Measurements from ENCODE around the gene TMPRSS13.
"Not testable (repeated sequence)": the region's sequence is repeated elsewhere in the genome, so short reads cannot be mapped to it uniquely, and the experiment has no call there.

The TMPRSS13 gene

DNA sequence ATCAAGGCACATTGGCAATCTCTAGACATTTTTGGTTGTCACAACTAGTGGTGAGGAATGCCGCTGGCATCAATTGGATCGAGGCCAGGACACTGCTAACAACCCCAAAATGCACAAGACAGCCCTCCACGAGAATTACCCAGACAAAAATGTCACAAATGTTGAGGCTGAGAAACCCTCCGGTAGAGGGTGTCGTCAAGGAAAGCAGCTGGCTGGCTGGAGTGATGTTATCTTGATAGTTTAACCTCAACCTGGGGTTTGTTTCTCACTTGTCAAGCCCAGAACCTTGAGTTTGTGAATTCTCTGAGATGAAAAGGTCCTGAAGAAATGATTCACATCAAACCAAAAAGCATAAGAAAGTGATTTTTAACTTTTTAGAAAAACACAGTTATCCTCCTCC is 21.1 kb upstream of the TMPRSS13 start:
- peak; percentile 42 for DNase-seq

DNA sequence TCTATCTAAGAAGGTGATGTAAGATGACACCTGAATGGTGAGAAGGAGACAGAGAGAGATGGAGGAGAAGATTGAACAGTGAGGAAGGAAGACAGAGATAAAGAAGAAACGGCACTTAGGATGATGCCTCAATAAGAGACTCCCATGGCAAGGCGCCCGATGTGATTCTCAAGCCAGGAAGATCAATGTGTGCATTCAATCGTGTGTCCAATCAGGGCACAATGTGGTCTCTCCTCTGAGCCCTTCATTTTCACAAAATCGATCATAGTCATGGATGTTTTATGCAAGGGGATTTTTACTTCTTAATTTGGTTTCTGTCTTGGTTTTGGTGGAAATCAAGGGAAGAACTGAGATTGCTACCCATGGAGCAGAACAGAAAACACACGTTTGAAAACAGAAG is 19.9 kb upstream of the TMPRSS13 start:
- no peak for DNase-seq

DNA sequence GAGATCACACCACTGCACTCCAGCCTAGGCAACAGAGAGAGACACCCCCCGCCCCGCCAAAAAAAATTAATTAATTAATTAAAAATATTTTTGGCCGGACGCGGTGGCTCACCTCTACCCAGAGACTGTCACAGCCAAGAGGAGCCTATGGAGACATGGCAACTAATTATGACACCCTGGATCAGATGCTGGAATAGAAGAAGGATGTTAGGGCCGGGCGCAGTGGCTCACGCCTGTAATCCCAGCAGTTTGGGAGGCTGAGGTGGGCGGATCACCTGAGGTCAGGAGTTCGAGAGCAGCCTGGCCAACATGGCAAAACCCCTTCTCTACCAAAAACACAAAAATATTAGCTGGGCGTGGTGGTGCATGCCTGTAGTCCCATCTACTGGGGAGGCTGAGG is 19.3 kb upstream of the TMPRSS13 start:
- DNase-seq, result not testable (repeated sequence)

DNA sequence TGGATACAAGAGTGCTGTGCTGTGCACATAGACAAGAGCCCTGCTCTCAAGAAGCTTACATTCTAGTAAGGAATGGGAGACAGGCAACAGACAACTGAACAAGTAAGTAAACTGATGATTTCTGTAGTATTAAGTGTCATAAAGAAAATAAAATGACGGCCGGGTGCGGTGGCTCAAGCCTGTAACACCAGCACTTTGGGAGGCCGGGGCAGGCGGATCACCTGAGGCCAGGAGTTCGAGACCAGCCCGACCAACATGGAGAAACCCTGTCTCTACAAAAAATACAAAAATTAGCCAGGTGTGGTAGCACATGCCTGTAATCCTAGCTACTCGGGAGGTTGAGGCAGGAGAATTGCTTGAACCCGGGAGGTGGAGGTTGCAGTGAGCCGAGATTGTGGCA is 18.5 kb upstream of the TMPRSS13 start:
- DNase-seq, result not testable (repeated sequence)

DNA sequence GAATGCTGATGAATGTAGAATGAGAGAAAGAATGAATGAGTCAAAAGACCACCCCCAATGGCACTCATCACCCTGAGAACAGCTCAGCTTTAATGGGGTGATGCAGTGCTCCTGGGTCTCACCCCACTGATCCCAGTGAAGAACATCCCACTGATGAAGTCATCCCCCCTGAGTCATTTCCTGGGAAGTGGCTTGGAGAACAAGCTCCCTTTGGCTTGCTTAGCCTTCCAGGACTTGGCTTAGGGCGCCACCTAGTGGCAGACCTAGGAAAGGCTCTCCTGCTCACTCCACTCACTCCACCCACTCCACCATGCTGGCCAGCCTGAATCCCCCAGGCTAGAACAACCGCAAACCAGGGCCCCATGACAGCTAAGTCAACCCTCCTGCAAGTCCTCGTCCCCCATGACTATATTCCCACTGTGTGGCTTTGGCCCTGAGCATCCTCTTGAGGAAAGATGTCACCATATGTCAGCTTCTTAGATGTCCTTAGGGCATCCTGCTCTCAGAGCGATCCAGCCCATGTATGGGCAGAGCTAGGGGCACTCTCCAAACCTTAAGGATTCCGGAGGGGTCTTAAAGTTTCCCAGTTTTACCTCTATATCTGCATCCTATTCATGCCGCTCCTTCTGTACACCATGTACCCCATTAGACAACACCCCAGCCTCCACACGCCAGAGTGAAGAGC is 17.8 kb upstream of the TMPRSS13 start:
- DNase-seq, result peak; percentile 74

DNA sequence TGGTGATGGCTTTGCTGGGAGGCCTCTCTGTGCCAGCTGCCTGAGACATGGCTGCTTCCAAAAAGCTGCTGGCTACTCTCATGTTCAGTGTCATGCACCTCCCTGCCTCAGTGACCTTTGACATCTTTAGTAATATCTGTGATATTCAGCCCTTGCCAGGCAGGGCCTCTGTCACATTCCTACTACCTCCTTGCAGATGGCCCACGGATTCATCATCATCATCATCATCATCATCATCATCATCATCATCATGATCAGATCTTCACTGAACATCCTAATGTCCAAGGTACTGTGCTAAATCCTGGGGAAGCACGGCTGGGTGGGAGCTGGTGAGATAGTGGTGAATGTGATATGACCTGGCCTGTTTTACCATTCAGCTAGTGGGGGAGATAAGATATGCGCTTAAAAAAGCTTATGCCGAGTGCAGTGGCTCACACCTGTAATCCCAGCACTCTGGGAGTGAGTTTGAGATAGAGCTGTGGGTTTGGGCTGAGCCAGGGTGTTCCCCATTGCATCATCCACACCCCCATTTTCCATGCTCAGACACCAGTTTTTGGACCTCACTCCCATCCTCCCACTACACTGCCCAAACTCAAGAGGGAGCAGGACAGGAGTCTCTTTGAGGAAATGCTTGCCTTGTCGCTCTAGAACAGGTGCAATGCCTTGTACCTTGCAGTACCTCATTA is 17.1 kb upstream of the TMPRSS13 start:
- DNase-seq, result no peak

DNA sequence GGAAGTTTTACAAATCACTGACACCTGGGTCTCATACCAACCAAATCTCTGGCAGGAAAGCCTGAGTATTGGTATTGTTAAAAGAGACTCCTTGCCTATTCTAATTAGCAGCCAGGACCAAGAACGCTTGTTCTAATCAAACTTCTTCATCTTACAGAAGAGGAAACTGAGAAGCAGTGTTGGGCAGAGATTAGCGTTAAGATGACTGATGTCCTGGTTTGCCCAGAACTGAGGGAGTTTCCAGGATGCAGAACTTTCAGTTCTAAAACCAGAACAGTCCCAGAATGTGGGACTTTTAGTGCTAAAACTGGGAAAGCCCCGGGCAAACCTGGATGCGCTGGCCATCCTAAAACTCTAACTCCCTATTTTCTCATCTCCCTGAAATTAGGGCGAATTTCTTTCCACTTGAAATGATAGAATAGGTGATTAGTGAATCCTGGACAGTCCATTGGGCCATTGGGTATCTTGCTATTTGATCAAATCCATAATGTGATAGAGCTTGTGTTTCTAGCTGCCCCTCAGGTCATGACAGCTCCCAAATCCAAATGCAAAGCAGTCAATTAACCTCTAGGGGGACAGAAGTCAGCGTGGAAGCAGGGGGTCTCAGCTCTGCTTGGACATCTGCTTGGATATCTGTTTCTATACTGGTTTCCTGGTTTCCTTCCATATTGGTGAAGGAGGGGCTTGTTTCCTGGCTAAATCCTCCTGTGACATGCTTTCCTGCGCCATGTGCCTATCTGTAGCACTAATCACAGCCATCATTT is 16.0 kb upstream of the TMPRSS13 start:
- DNase-seq, result no peak

DNA sequence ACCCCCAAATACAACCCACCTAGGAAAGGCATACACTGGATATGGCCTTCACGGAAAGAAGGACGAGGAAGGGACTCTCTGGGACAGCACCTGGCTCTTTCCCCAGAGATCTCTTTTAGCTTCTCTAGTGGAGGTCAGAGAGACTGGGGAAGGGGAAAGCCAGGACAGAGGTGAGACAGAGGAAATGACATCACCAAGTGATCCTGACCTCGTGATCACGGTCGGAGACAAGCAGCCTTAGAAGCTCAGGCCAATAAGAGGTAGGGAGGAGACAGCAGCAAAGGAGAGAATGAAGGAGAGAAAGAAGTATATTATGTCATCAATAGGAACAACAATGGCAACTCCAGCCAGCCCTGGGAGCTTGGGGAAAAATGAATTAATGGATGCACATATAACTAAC is 15.4 kb upstream of the TMPRSS13 start:
- DNase-seq, result no peak

DNA sequence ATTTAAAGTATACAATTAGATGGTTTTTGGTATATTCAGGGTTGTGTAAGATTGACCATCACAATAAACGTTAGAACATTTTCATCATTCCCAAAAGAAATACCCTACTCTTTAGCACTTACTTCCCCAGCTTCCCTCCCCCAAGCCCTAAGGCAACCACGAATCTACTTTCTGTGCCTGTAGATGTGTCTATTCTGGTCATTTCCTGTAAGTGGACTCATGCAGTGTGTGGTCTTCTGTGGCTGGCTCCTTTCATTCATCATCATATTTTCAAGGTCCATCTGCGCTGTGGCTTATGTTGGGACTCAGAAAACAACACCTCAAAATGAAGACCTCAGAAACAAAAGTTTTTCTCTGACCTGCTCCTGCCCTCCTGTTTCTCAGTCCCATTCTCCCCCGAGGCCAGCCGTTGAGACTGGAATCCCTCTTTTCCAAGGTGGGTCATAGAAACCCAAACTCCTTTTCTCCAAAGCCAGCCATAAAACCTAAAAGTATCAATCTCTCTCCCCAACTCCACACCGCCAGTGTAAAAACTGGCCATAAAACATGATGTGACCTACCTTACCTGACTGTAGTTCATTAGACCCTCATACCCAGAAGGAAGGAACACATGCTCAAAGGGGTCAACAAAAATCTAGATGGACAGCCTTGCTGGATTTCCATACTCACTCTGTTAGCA is 12.9 kb upstream of the TMPRSS13 start:
- DNase-seq, result no peak

DNA sequence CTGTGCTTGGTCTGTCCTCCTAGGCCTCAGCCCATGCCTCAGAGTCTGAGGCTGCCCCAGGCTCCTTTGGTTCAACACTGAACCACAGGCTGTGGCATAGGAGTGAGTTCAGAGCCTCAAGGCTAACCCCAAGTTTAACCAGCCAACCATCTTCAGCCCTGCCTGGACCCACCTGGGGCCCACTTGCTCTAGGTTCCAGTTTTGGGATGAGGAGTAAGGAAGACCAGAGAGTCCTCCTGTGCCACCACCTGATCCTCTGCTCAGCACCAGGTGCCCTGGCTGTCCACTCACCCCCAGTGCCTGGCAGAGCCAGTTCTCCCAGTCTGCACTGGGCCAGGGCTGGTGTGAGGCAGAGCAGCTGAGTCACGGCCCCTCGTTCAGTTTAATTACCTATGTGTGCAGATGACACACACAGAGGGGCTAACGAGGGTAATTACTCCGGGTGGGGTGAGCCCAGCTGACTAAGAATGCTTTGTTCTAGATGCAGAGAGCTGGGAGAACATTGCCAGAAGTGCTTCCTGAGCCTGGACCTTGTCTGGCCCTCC is 12.0 kb upstream of the TMPRSS13 start:
- DNase-seq, result no peak

DNA sequence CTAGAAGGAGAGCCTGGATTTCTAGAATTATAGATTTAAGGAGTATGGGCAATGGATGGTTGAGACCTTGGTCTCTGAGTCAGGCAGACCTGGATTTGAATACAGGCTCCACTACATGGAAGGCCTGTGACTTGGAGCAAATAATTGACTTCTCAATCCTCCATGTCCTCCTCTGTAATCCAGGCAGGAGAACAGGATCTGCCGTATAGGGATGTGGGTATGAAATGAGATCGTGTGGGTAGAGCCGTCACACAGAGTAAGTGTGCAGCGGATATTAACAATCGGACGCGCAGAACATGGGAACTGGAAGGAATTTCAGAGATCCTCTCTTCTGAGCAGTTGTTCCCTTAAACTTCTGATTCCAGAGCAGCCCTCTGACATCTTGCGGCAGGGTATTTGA is 11.5 kb upstream of the TMPRSS13 start:
- DNase-seq, result no peak

DNA sequence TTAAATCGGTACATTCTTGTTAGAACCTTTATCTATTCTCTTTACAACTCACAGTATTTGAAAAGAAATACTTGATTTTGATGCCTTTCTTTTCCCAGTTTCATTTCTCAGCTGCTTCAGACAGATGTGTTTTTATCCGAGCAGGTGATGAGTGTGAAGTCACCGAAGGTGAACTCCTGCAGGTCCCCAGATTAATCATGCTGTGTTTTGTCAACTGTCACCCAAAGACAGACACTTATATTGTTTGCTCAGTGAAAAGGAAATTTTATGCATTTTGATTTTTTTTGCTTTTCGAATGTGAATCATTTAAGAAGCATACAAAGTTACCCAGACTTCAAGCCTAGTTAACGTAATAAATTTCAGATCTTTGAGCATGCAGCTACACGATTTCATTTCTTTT is 7.8 kb upstream of the TMPRSS13 start:
- no peak for DNase-seq

DNA sequence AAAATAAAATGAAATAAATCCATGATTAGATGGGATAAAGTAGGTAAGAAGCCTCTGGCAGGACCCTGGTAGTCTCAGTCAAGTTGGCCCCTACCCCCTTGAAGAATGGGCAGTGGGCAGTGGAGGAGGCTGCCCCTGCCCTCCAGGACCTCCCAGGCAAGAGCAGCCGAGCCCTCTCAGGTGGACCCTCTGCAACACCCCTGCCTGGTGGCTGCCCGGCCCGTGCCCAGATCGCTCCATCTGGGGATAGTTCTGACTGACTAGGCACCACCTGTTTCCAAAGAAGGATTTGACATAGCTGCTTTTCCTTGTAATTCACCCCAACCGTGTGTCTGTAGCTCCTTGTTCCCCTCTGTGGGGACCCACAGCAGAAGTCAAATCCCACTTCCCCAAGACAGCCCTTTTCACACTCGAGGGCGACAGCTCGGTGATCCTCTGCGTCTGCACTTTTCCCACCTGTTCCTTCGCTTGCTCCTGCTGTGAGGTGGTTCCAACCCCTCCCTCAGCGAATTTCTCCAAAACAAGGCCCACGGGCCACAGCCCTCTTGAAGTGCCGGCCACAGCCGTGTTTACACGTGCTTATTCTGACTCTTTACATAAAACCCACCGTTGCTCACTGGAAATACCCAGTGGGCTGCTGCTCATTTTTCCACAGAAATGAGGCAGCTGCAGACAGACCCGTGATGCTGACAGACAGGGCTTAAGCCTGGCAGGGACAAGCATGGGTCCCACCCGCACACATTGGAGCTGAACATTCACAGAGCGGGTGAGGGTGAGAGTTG is 5.5 kb upstream of the TMPRSS13 start:
- no peak for DNase-seq

DNA sequence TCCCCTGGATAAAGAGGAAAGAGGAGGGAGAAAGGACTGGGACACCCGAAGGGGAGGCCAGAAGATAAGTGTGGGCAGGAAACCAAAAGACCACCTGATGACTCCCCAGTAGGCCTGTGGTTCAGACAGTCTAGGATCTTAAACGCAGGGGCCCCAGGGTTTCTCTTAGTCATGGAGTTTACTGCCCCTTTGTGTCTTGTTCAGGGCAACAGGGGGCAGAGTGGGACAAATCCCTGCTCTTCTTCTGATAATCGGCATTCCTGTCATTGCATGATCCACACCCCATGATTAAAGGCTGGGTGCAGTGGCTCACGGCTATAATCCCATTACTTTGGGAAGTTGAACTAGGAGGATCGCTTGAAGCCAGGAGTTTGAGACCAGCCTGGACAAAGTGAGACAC is 4.7 kb upstream of the TMPRSS13 start:
- no peak for DNase-seq

DNA sequence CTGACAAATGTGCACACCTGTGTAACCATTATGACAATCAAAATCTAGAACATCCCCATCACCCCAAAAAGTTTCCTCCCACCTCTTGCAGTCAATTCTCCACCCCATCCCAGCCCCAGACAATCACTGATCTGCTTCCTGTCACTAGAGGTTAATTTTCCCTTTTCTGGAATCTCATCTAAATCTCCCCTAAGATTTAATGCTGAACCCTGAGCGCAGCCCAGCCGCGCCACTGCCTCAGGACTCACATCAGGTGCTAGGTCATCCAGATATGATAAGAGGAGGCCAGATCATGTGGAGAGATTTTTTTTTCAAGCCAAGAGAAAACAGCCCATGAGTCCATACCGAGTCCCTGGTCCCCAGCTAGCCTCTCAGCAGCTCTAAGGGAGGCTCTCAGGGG is 4.3 kb upstream of the TMPRSS13 start:
- no peak for DNase-seq

DNA sequence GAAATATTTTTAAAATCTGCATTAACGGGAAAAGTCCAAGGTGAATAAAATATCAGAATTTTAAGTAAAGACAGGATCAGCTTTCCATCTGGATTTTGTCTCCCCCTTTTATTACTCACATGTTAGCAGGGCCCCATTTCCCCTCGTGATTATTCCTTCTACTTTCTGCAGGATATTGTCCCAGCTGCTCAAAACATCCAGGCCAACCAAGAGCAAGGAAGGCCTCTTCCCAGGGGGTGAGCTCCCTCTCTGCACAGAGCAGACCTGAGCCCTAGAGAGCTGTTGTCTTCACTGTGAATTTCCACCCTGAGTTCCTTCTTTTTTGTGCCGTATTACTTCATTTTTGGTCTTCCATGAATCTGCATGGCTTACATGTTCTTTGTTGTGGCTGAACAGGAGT is 3.7 kb upstream of the TMPRSS13 start:
- DNase-seq, result no peak

DNA sequence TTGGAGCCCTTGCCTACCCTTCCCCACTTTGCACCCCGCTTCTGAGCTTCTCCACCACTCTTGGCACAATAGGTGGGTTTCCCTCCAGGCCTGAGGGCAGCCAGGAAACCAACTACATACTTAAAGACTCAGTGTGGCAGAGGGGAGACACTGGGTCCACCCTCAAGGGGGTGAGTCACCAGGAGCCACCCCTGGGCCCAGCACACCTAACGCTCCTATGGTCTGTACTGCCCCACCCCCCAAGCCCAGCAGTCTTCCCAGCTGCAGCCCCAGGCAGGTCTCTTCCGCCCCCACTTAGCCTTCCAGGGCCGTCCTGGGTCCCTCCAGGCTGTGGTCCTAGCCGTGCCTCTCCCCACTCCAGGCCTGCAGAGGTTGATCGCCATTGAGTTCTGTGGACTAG is 3.2 kb upstream of the TMPRSS13 start:
- DNase-seq, result no peak

DNA sequence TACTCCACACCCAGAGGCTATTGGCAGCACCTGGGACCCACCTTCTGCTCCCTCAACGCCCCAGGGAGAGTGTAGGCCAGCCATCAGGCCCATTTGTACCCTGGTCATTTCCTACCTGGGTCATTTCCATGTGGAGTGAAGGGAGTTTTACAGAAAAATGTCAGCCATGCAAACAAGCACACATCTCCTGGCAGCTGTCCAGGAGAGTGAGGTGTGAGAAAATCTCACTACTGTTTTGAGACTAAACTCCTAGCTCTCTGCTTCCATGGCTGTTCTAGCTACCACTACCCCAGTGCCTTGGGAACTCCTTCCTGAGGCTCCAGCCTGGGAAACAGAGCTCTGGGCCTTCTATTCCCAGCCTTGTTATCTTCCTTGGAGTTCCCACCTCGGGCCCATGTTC is 2.8 kb upstream of the TMPRSS13 start:
- no peak for DNase-seq

DNA sequence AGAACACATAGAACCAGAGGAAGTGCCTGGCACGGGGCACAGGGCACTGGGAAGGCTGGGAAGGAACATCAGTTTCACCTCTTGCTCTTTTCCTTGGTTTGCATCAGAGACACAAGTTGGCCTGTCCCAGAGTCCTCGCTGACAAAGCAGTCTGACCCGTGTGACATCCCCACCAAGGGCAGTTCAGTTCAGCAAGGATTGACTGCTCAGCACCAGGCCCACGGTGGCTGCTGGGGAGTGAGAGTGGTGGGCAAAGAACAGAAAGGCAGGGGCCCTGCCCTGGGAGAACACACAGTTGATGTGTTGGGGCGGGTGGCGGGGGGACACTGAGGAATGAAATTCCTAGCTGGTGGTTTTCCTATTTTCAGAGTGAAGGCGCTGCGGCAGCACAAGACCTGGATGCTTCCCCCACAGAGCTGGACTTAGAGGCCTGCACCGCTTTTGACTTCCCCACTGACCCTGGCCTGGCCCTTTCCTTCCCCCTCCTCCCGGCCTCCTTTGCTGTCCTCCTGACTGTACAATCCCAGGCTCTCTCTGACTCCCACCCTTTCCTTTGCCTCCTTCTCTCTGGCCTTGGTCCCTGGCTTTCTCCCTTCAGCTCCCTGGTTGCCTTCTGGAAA is 2.2 kb upstream of the TMPRSS13 start:
- no peak for DNase-seq

DNA sequence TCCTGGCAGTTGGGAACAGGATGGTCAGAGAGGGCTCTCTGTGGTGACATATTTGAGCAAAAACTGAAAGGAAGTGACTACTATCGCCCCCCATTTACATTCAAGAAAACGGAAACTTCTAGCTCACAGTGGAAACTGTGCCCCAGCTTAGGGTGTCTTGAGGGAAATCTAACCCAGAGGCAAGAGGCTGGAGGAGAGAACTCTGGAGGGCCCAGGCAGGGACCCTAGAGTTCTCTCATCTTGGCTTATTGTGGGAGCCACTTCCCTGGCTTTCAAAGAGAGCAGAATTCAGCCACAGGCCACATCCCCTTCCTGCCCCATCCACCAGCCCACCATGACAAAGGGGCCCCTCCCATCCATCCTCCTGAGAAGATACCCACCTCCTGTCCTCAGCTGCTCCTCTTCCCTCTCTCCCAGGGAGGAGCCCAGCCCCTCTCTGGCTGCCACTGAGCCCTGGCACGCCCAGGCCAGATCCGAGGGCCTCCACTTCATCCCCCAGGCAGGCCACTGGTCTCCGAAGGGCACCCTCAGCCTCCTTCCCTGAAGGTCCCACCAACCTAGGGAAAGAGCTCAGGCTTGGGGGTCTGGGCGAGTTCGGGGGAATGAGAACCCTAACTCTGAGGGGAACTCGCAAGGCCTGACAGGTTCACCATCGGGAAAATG is 1.6 kb upstream of the TMPRSS13 start:
- DNase-seq, result peak; percentile 70

DNA sequence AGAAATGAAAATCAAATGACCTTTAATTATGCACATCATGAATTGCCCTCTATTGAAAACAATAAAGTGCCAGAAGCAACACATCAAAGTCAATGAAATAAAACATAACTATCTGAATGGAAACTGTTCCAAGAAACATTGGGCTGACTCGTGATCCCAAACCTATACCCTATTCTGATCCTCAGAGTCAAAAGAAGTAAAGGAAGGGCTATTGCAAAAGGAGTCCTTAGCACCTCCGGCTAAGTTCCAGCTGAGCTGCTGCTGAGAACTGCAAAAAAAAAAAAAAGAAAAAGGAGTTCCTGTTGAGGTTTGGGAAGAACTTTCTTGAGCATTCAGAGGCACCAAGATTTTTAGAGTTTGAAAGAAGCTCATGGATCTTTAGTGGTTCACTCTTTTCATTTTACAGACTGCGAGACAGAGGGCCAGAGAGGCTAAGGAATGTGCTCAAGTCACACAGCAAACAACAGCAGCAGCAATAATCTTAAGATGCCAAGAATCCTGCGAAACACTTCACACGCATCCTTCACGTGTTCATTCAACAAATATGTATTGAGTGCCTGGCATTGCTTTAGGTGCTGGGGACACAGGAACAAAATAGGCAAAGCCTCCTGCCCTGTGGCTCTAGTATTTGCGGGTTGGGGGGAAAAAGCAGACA is 841 bp upstream of the TMPRSS13 start:
- no peak for DNase-seq

Measured in GDM1 (cell line).